ACC112 (cell line): ENCODE results near the gene DIAPH3.

Experiments used
- H2AFZ ChIP-seq: fragments of 200-600 bp; sonication (generic); one replicate; pipeline ENCODE4 v1.6.0; 2017; ENCODE audit warnings: antibody characterized with exemption, low read length; ENCODE audit not compliant: unreplicated experiment
- H3K27ac ChIP-seq: fragments of 200-600 bp; sonication (generic); 2 replicates; pipeline ENCODE4 v1.5.1; 2014; ENCODE audit warnings: low read depth, mild to moderate bottlenecking, antibody characterized with exemption, low read length, moderate library complexity
- H3K27me3 ChIP-seq: fragments of 200-600 bp; sonication (generic); 2 replicates; pipeline ENCODE4 v1.6.1; 2014; ENCODE audit warnings: mild to moderate bottlenecking, antibody characterized with exemption, low read length, moderate library complexity, mixed read lengths; ENCODE audit not compliant: insufficient read depth
- H3K36me3 ChIP-seq: fragments of 200-600 bp; sonication (generic); 2 replicates; pipeline ENCODE4 v1.6.1; 2016; ENCODE audit warnings: mild to moderate bottlenecking, antibody characterized with exemption, low read length, moderate library complexity, mixed read lengths; ENCODE audit not compliant: insufficient read depth
- H3K4me1 ChIP-seq: fragments of 200-600 bp; sonication (generic); one replicate; pipeline ENCODE4 v1.6.1; 2016; ENCODE audit warnings: low read length, mixed read lengths; ENCODE audit not compliant: insufficient read depth, unreplicated experiment, control insufficient read depth
- H3K4me3 ChIP-seq: fragments of 200-600 bp; sonication (generic); 2 replicates; pipeline ENCODE4 v1.5.1; 2014; ENCODE audit warnings: mild to moderate bottlenecking, low read depth, low read length
- H3K79me2 ChIP-seq: fragments of 200-600 bp; sonication (generic); one replicate; pipeline ENCODE4 v1.6.0; 2016; ENCODE audit warnings: low read length; ENCODE audit not compliant: control insufficient read depth, unreplicated experiment, insufficient read depth

Gene DIAPH3

DNA sequence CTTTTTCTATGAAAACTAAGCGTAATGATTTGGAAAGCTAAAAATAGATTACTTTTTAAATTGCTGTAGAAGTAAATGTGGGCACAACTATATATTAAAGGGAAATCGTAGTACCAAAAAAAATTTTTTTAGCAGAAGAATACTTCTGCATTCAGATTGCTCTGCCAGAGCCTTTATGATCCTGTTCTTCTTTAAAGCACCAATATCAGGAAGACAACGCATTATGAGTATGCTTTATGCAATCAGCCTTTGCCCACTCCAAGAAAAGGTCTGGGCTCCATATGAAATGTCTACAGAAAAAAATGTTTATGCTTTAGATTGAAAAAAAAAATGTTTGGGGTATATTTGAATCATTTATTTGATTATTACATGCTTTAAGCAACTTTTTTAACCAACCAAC, 137.4 kb downstream of the DIAPH3 start:
- H3K27ac ChIP-seq: no peak overlapping the region
- H3K4me3 ChIP-seq: no peak overlapping the region
- H2AFZ ChIP-seq: no peak overlapping the region
- no peaks in the 10 kb centered on the region for H3K27me3 ChIP-seq
- H3K79me2 ChIP-seq: no peaks in the 10 kb centered on the region
- H3K4me1 ChIP-seq: no peaks in the 10 kb centered on the region
- peaks cover 8% of the 10 kb centered on the region; the same call in 1 of the 2 replicates for H3K36me3 ChIP-seq

DNA sequence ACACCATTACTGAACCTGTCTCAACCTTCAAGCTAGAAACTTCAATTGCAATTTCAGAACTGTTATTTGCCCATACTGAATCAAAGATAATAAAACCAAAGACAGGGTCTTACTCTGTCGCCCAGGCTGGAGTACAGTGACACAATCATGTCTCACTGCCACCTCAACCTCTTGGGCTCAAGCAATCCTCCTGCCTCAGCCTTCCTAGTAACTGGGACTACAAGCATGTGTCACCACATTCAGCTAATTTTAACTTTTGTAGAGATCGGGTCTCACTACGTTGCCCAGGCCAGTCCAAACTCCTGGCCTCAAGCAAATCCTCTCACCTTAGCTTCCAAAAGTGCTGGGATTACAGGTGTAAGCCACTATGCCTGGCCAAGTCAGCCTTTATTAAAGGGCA, 143.4 kb downstream of the DIAPH3 start:
- H3K36me3 ChIP-seq: peaks cover 8% of the 10 kb centered on the region; the same call in 1 of the 2 replicates
- H3K27me3 ChIP-seq: no peaks in the 10 kb centered on the region
- peaks cover 6% of the 10 kb centered on the region for H3K79me2 ChIP-seq
- H2AFZ ChIP-seq: peak overlapping the region; percentile 7
- H3K27ac ChIP-seq: no peak overlapping the region
- peaks cover 9% of the 10 kb centered on the region for H3K4me1 ChIP-seq
- H3K4me3 ChIP-seq: no peak overlapping the region; the same call in 1 of the 2 replicates

DNA sequence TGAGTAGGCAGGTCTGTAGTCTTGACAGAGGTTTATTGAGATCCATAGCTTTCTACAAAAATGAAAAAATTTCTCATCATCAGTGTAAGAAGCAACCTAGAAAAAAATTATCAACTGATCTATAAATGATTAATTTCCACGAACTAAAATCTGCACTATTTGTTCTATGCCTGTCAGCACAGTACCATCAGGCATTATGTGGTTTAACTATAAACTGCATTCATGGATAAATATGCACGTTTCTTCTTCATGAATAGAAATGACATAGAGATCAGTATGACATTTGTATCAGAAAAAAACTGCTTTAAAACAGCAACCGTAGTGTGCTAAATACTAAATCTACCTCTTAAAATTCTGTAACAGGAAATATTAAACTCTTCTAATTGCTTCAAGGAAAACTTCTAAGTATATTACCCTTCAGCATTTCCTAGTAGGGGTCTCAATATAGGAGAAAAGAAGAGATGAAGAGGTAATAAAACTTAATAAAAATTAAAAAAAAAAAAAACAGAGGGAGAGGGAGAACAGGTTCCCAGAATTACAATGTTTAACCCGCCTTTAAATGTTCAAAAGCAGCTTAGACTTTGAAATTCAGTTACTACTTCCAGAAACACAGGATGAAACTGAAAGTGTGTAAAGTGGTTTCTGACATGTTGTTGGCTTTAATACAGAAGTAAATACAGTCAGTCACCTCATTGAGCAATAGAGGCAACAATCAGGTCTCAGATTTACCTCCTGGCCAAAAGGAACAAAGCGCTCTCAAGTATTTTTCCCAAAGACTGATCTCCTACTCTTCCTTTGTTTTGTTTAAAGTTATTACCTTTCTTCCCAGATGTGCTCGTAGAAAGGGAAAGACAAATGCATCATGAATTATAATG, 144.4 kb downstream of the DIAPH3 start:
- Histone ChIP-seq H3K27ac (no peak overlapping the region), H3K4me3 (peak overlapping the region; percentile 4; the same call in 1 of the 2 replicates), H3K36me3 (peaks cover 1% of the 10 kb centered on the region; the same call in 1 of the 2 replicates), H3K79me2 (peaks cover 6% of the 10 kb centered on the region), H2AFZ (peak overlapping the region; percentile 7), H3K4me1 (peaks cover 9% of the 10 kb centered on the region), H3K27me3 (no peaks in the 10 kb centered on the region)

DNA sequence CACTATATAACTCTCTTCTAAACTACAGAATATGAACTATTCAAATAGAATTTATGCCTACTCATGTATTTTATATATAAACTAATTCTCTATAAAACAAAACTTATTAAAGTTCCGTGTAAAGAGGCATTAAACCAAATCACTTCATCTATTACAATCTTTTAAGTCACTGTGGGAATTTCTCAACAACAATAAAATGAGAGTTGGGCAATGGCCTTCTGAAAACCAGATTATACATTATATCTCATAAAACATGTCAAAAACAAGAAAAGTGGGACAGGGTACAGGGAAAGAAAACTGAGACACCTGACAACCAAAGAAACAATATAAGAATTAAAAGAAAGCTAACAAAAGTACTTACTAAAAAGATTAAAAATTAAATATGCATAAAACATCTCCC, 145.2 kb downstream of the DIAPH3 start:
- Histone ChIP-seq H3K4me1 (peaks cover 9% of the 10 kb centered on the region), H3K27me3 (no peaks in the 10 kb centered on the region), H2AFZ (no peak overlapping the region), H3K79me2 (peaks cover 6% of the 10 kb centered on the region), H3K36me3 (no peaks in the 10 kb centered on the region), H3K4me3 (no peak overlapping the region), H3K27ac (no peak overlapping the region)

DNA sequence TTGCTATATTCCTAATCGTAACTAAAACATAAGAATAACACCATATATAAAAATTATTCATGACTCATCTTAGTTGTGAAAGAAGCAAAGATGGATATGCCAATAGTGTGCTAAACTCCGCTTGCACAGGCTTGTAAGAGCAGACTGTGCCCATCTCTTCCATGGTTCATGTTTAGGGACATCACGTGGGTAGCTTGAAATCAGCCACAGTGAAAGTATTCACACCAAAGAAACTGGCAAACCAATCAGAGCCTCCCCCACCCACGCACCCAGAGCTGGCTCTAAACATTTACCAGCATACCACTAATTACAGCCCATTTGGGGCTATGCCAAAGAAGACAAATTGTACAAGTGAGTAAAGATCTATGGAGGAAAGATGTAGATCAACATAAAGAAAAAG, 147.5 kb downstream of the DIAPH3 start:
- Histone ChIP-seq H3K4me1 (peaks cover 9% of the 10 kb centered on the region), H3K27ac (no peak overlapping the region), H3K4me3 (no peak overlapping the region)

DNA sequence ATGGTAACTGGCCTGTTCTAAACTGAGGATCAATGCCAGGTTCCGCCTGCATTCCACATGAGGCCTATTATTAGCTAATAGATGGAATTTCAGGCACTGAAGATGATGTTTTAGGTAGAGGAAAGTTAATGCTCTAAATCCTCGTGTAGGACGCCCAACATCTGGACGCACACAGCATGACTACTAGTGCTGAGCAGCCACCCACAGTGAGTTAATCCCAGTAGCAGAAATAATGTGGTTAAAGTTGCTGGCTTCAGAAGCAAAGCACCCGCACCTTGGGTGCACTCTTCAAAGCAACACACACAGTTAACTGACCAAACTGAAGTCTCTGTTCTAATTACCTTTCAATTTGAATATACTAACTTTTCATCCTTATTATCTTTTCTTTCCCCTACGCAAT, 150.6 kb downstream of the DIAPH3 start:
- H3K4me3 ChIP-seq: no peak overlapping the region
- no peaks in the 10 kb centered on the region for H3K27me3 ChIP-seq
- H3K4me1 ChIP-seq: no peaks in the 10 kb centered on the region
- H3K79me2 ChIP-seq: peaks cover 2% of the 10 kb centered on the region
- no peaks in the 10 kb centered on the region for H3K36me3 ChIP-seq
- H2AFZ ChIP-seq: no peak overlapping the region
- no peak overlapping the region for H3K27ac ChIP-seq

More for the DNA sequence above, 147.5 kb downstream of the DIAPH3 start:
- H3K79me2 ChIP-seq: peaks cover 6% of the 10 kb centered on the region
- no peaks in the 10 kb centered on the region for H3K36me3 ChIP-seq
- H2AFZ ChIP-seq: no peak overlapping the region
- H3K27me3 ChIP-seq: no peaks in the 10 kb centered on the region

DNA sequence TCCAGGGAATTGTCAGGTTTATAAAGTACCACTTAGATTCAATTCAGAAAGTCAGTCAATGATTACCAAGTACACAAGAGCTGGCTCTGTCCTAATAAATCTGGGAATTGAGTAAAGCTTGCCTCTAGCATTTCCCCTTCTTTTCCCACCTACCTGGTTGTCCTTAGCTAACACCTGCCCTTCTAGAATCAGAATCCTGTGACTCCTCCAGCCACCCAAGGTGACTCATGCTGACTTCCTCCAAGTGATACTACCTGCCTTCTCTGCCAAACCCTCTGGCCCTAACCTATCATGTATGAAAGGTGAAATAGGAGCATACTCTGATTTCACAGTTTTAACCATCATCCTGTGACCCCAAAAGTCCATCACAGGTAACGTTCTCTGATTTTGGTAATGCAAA, 151.2 kb downstream of the DIAPH3 start:
- H3K27me3 ChIP-seq: no peaks in the 10 kb centered on the region
- H3K36me3 ChIP-seq: no peaks in the 10 kb centered on the region
- no peak overlapping the region for H2AFZ ChIP-seq
- peaks cover 2% of the 10 kb centered on the region for H3K79me2 ChIP-seq
- no peak overlapping the region for H3K4me3 ChIP-seq
- H3K4me1 ChIP-seq: no peaks in the 10 kb centered on the region
- no peak overlapping the region for H3K27ac ChIP-seq

DNA sequence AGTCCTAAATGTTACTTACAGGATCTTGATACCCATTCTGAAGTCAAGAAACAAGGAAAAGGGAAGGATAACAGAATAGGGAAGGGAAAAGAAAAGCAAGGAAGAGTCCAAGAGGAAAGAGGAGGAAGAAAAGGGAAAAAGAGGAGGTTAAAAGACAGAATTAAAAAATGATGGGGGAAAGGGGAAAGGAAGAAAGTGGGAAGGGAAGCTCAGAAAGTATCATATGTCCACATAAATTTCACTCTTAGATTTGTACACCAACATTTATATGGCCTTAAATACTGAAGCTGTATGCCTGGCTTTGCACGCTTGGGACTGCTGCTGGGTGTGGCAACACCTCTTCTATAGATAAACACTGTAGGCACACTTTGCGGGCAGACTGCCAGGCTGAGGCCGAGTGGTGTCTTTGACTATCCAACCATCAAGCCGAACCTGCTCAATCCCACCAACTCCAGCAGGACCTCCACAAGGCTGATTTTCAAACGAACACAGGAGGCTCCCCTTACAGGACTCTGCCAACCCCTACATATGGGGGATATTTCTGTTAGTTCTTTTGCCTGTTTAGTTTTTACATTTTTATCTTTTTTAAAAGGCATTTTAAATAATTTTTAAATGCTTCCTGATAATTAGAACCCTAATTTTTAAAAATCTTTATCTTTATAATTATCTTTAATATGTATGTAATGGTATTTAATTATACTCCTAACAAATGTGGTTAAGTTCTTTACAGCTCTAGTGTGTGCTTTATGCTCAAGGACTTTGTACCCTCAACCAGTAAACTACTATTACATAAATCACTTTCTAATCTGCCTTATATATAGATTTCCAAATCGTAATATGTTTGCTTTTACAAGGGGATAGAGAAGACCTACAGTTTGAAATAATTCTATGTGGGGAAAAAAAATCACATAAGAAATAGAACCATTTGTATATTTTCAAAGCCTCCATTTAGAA, 154.2 kb downstream of the DIAPH3 start:
- H3K36me3 ChIP-seq: no peaks in the 10 kb centered on the region
- H3K4me3 ChIP-seq: no peak overlapping the region
- H3K79me2 ChIP-seq: no peaks in the 10 kb centered on the region
- no peaks in the 10 kb centered on the region for H3K27me3 ChIP-seq
- no peak overlapping the region for H2AFZ ChIP-seq
- no peak overlapping the region for H3K27ac ChIP-seq
- no peaks in the 10 kb centered on the region for H3K4me1 ChIP-seq

DNA sequence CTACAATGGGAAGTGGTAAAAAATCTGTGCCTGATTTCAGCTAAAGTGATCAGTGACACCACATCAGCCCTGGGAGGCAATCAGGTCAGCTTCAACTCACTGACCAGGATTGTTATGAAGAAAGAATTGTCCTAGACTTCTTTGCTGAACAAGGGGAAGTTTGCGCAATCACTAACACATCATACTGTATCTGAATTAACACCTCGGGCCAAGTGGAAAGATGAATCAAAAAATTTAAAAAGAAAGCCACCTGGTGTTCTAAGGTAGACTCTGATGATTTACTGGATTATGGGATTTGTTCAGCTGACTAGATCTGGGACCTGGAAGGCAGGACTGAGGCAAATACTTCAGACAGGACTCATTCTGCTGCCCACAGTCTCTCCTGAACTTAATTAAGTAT, 161.8 kb downstream of the DIAPH3 start:
- 0 out of 2 replicates have a peak, but pooled peaks cover 3% of the 10 kb centered on the region for H3K36me3 ChIP-seq
- no peaks in the 10 kb centered on the region for H3K4me1 ChIP-seq
- H3K4me3 ChIP-seq: no peak overlapping the region
- no peak overlapping the region for H3K27ac ChIP-seq
- H3K79me2 ChIP-seq: no peaks in the 10 kb centered on the region
- no peak overlapping the region for H2AFZ ChIP-seq
- H3K27me3 ChIP-seq: no peaks in the 10 kb centered on the region

DNA sequence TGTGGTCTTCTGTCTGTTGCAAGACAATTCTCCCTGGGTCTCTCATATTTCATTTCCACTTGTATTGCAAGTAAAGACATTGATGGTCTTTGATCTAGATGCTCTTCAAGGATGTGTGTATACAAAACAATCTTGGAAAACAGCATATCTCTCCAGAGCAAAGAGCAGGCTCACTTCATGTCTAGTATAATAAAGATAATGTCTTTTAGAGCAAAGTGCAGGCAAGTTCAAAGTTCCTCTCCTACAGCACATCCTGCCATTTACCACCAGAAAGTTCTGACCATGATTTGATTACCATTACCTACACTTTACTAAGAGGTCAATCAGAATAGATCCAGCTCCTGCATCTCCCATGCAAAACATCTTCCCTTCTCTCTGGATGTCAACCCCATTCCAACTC, 162.8 kb downstream of the DIAPH3 start:
- no peaks in the 10 kb centered on the region for H3K79me2 ChIP-seq
- H3K4me1 ChIP-seq: no peaks in the 10 kb centered on the region
- peaks cover 3% of the 10 kb centered on the region; the same call in 1 of the 2 replicates for H3K36me3 ChIP-seq
- no peak overlapping the region for H2AFZ ChIP-seq
- H3K27ac ChIP-seq: no peak overlapping the region
- H3K27me3 ChIP-seq: no peaks in the 10 kb centered on the region
- no peak overlapping the region for H3K4me3 ChIP-seq
